H1 (cell line): ENCODE results near the gene PTPRG.

ENCODE experiments used
- EP300 ChIP-seq, 2 experiments: IDR thresholded peaks; 1 replicate in 1 of 2; 2 replicates in 1 of 2; pipeline ENCODE4 v1.6.1; 2011 to 2012; ENCODE audit warnings: low read depth in 2 of 2, low read length in 2 of 2, mild to moderate bottlenecking in 2 of 2, borderline replicate concordance in 1 of 2, inconsistent platforms in 1 of 2, moderate library complexity in 1 of 2
- EZH2 ChIP-seq: fragments of 200-600 bp; sonication (generic); IDR thresholded peaks from 2 replicates; pipeline ENCODE4 v1.7.1; 2012; ENCODE audit warnings: low read depth, mild to moderate bottlenecking, moderate library complexity, low read length, inconsistent platforms; ENCODE audit not compliant: severe bottlenecking
- FOSL1 ChIP-seq: IDR thresholded peaks from 2 replicates; pipeline ENCODE4 v1.6.1; 2011; ENCODE audit warnings: mild to moderate bottlenecking, low read depth, low read length, moderate library complexity; ENCODE audit not compliant: insufficient read depth
- MAFK ChIP-seq: IDR thresholded peaks from 2 replicates; pipeline ENCODE4 v1.6.1; 2012; ENCODE audit warnings: low read depth, mild to moderate bottlenecking, improper control_type of control experiment, low read length
- MAX ChIP-seq: IDR thresholded peaks from 2 replicates; pipeline ENCODE4 v1.6.1; 2012; ENCODE audit warnings: inconsistent platforms
- POLR2A ChIP-seq, 2 experiments: IDR thresholded peaks; 1 replicate in 1 of 2; 2 replicates in 1 of 2; pipeline ENCODE4 v1.6.1; 2011; ENCODE audit warnings: low read depth in 2 of 2, low read length in 2 of 2, mild to moderate bottlenecking in 2 of 2; ENCODE audit errors: control extremely low read depth in 1 of 2

GRCh38 chr3:62210011-62210410 lies 648.6 kb downstream of the PTPRG start:
- TF ChIP-seq POLR2A (IDR thresholded peaks at IDR 0.05; ENCODE audit: control extremely low read depth in 1 of 2, low read depth in 2 of 2, low read length in 2 of 2) (no peak), MAFK (no peak), FOSL1 (no peak), EP300 (IDR thresholded peaks at IDR 0.05; ENCODE audit: borderline replicate concordance in 1 of 2, low read depth in 2 of 2, low read length in 2 of 2) (no peak), MAX (no peak), EZH2 (no peak)
